ENCODE results near the gene NHSL2.

NHSL2 gene

DNA sequence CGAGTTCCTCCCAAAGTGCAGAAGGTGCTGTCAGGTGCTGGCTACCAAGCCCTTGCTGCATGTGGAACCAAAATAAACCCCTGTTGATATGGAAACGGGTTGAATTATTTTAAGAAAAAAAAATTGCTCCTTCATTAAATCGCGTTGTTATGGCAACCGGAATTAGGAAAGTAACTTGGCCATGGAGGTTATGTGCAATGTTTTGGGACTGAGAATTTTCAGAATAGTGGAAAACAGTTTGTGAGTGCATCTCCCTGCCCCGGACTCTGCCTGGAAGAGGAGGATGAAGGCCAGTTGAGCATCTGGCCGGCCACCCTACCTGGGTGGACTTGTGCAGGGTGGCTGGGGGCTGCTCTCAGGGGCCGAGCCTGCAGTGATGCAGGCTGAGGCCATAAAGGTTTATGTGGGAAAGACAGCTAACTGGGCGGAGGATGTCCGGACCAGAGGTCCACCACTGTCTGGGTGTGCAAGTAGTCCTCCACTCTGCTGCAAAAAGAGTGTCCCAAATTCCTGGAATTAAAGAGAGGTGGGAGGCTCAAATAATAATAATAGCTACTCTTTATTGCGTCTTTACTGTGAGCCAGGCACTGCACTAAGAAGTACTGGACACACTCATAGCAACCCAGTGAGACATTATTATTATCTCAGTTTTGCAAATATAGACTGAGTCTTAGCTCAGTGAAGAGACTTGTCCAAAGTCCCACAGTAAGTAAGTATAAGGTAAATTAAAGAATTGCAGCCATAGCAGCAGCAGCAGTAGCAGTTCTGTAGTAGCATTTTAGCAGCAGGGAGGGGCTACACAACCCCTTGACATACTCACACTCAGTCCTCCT is 200.4 kb downstream of the NHSL2 start:
- no peak for DNase-seq (ENCODE audit: low spot score)

- no peak for DNase-seq (ENCODE audit: low spot score)
These were observed 202.8 kb downstream of the NHSL2 start for GRCh38 chrX:72113461-72113860.

DNA sequence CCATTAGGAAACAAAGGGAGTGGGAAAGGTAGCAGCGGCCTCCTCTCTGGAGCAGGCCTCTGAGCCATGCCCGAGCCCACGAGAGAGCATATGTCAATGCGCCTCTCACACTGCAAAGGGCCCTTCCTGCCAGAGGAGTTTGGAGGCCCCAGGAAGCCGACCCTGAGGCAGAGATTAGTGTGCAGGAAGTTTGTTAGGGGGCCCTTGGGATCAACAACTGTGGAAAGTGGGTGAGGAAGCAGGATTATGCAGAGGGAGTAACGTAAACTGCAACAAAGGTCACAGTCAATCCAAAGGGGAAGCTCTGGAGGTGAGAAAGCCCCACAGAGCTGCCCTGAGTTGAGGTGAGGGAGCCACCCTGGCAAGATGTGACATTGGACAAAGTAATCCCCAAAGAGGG is 203.7 kb downstream of the NHSL2 start:
- DNase-seq (ENCODE audit: low spot score), result no peak

DNA sequence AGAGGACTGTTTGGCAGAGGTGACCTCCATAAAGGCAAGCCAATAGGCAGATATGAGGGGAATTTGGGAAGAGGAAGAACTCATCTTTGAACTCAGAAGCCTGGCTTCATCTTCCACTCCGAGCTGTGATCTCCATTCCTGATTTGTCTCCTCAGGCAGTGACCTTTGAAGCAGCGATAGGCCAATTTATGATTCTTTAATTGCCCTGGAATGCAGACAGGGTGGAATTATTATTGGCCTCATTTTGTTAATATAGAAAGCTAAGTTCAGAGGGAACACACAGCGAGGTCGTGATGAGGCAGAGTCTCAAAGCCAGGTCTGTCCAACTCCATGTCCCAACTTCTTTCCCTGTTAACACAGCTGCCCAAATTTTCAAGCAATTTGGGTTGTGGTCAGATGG is 204.2 kb downstream of the NHSL2 start:
- no peak for DNase-seq (ENCODE audit: low spot score)

GRCh38 chrX:72115380-72115779 is 204.7 kb downstream of the NHSL2 start:
- DNase-seq (ENCODE audit: low spot score), result no peak

GRCh38 chrX:72117636-72118210 is 207.1 kb downstream of the NHSL2 start:
- DNase-seq (ENCODE audit: low spot score), result no peak

DNA sequence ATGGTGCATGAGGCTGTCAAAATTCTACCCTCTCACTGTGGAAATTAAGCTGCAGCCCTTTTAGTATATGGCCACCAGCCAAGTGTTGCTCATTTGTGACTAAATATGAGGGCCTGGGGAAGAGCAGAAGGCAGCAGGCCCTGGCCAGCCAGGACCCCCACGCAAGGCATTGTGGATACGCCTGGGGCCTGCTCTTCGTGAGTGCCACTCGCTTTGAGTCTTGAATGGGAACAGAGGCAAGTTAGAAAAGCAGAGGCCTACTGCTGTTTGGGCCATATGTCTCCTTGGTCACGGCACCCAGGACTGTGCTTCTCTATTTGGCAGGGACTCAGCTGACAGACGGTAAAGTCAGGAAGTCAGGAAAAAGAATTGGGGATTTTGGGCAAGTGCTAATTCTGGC is 210.2 kb downstream of the NHSL2 start:
- peak; percentile 83 for DNase-seq (ENCODE audit: low spot score)

GRCh38 chrX:72121383-72121782 is 210.7 kb downstream of the NHSL2 start:
- DNase-seq (ENCODE audit: low spot score), result peak; percentile 71

- DNase-seq (ENCODE audit: low spot score), result no peak
These were observed 212.1 kb downstream of the NHSL2 start for GRCh38 chrX:72122621-72123337.

GRCh38 chrX:72123471-72124185 is 213.0 kb downstream of the NHSL2 start:
- DNase-seq (ENCODE audit: low spot score), result no peak

- no peak for DNase-seq (ENCODE audit: low spot score)
These were observed 214.0 kb downstream of the NHSL2 start for GRCh38 chrX:72124540-72125201.

- DNase-seq (ENCODE audit: low spot score), result no peak
These were observed 214.8 kb downstream of the NHSL2 start for GRCh38 chrX:72125331-72126047.

GRCh38 chrX:72126048-72126415 is 215.4 kb downstream of the NHSL2 start:
- DNase-seq (ENCODE audit: low spot score), result peak; percentile 83

GRCh38 chrX:72126539-72127140 is 216.0 kb downstream of the NHSL2 start:
- peak; percentile 87 for DNase-seq (ENCODE audit: low spot score)

GRCh38 chrX:72127332-72127731 is 216.7 kb downstream of the NHSL2 start:
- no peak for DNase-seq (ENCODE audit: low spot score)

DNA sequence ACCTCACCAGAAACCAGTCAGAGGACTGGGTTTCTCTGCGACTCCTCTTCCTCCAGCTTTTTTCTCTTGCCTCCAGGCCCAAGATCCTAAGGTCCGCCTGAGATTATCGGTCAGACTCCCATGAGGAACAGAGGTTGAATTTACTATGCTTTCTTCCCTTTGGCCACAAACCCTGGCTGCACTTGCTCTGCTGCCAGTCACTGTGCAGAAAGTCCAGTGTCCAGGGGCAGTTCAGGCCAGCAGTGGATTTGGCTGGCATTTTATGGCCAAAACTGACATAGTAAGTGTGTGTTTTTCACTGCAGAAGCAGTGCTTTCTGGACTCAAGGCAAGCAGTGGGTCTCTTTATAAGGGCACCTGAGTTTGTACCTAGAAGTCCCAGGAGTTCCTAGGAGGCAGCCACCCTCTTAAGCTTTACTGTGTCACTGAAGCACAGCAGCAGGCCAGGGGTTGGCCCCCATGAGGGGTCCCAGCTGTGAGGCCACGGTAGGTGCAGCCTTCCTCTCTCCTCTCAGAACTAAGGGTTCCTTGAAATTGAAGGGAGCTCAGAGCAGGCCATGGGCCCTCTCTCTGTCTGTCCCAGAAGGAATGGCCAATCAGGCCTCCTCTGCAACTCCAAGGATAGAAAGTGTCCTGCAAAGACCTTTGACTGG is 217.7 kb downstream of the NHSL2 start:
- DNase-seq (ENCODE audit: low spot score), result no peak

GRCh38 chrX:72128881-72129280 is 218.2 kb downstream of the NHSL2 start:
- DNase-seq (ENCODE audit: low spot score), result peak; percentile 29

DNA sequence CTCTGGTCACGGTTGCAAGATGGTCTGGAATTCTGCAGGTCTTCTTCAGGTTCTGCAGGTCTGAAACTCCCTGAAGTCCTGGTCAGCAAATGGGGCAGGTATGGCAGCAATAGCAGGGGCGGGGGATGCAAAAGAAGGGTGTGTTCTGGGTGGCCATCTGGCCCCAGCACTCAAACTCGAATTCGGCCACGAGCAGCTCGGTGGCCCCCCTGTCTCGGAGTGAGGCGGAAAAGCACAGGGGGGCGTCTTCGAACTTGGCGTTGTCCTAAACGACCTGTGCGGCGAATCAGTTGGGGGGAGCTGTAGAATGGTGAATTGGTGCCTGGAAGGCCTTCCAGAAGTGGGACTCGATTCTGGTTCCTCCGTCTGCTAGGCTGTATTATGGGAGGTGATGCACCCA is 219.0 kb downstream of the NHSL2 start:
- no peak for DNase-seq (ENCODE audit: low spot score)

DNA sequence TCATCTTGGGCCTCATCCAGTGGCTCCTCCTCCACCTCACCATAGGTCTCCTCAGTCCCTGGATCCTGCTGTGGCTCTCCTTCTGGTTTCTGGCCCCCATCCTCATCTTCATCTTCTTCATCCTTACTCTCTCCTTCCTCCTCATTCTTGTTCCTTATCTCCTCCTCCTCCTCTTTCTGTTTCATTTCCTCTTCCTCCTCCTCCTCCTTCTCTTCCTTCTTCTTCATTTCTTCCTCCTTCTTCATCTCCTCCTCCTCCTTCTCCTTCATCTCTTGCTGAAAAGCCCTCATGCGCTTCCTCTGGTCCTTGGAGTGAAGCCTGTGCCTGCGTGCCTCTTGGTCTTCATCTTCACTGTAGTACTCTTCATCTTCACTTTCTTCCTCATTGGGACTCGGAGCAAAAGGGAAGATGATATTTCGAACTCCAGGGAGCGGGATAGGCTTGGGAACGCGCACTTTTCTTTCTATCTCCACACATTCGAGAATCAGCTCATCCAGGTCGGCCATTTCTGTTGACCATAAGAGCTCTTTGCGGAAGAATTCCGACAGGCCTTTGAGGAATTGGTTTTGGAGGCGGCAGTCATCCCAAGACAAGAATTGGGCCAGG is 219.6 kb downstream of the NHSL2 start:
- DNase-seq (ENCODE audit: low spot score), result no peak

- DNase-seq (ENCODE audit: low spot score), result no peak
These were observed 220.2 kb downstream of the NHSL2 start for GRCh38 chrX:72130762-72131250.

Data from cerebellar cortex (tissue), 1 donor.